GM23248 (cell line): ENCODE results near the gene COPS2. TPM values are rescaled to one million over a fixed set of nuclear protein-coding genes. Genes with fewer than 3 reads are reported as not detected.

Source experiments
- DNase-seq: peaks from one replicate; pipeline ENCODE4 v3.0.0-alpha.2; 2015
- H2AFZ ChIP-seq: fragments of 200-600 bp; sonication (generic); 2 replicates; pipeline ENCODE4 v1.6.1; 2016; ENCODE audit warnings: antibody characterized with exemption
- H3F3A ChIP-seq: fragments of 200-600 bp; sonication (generic); 2 replicates; pipeline ENCODE4 v1.6.1; 2016; ENCODE audit warnings: mild to moderate bottlenecking, antibody characterized with exemption, mixed run types; ENCODE audit not compliant: insufficient read depth
- H3K27ac ChIP-seq: fragments of 200-600 bp; sonication (generic); 2 replicates; pipeline ENCODE4 v1.5.1; 2016; ENCODE audit warnings: mild to moderate bottlenecking
- H3K27me3 ChIP-seq: fragments of 200-600 bp; sonication (generic); replicated peaks from 2 replicates; pipeline ENCODE4 v1.6.1; 2016; ENCODE audit warnings: mild to moderate bottlenecking; ENCODE audit not compliant: insufficient read depth
- H3K36me3 ChIP-seq: fragments of 200-600 bp; sonication (generic); 2 replicates; pipeline ENCODE4 v1.6.1; 2016; ENCODE audit warnings: low read depth, mild to moderate bottlenecking
- H3K4me1 ChIP-seq: fragments of 200-600 bp; sonication (generic); 2 replicates; pipeline ENCODE4 v1.6.1; 2016; ENCODE audit warnings: mild to moderate bottlenecking; ENCODE audit not compliant: insufficient read depth
- H3K4me2 ChIP-seq: fragments of 200-600 bp; sonication (generic); one replicate; pipeline ENCODE4 v1.6.1; 2016; ENCODE audit warnings: mild to moderate bottlenecking; ENCODE audit not compliant: unreplicated experiment
- H3K4me3 ChIP-seq: fragments of 200-600 bp; sonication (generic); 2 replicates; pipeline ENCODE4 v1.5.1; 2016; ENCODE audit warnings: mild to moderate bottlenecking
- H3K79me2 ChIP-seq: fragments of 200-600 bp; sonication (generic); 2 replicates; pipeline ENCODE4 v1.6.1; 2016; ENCODE audit warnings: mild to moderate bottlenecking; ENCODE audit not compliant: insufficient read depth
- H3K9ac ChIP-seq: fragments of 200-600 bp; sonication (generic); 2 replicates; pipeline ENCODE4 v1.6.1; 2016; ENCODE audit warnings: mild to moderate bottlenecking
- H3K9me2 ChIP-seq: fragments of 200-600 bp; sonication (generic); 2 replicates; pipeline ENCODE4 v1.6.1; 2016; ENCODE audit warnings: mixed run types, mild to moderate bottlenecking, moderate library complexity; ENCODE audit not compliant: insufficient read depth
- H3K9me3 ChIP-seq: fragments of 200-600 bp; sonication (generic); one replicate; pipeline ENCODE4 v1.6.1; 2017; ENCODE audit warnings: low read depth
- H4K20me1 ChIP-seq: fragments of 200-600 bp; sonication (generic); 2 replicates; pipeline ENCODE4 v1.6.0; 2016; ENCODE audit not compliant: insufficient read depth
- EZH2 ChIP-seq: fragments of 200-600 bp; sonication (generic); IDR thresholded peaks from 2 replicates; pipeline ENCODE4 v1.6.1; 2018; ENCODE audit warnings: antibody characterized with exemption, mild to moderate bottlenecking; ENCODE audit not compliant: insufficient read depth, poor library complexity, severe bottlenecking
- EZH2phosphoT487 ChIP-seq: fragments of 200-600 bp; sonication (generic); IDR thresholded peaks from 2 replicates; pipeline ENCODE4 v1.6.1; 2018; ENCODE audit warnings: antibody characterized with exemption, moderate library complexity, mild to moderate bottlenecking, low read depth; ENCODE audit not compliant: insufficient read depth
- WGBS, 2 experiments: methylation state at CpG; one replicate each; pipeline ENCODE4 v1.1.6; 2015 to 2017; ENCODE audit warnings: low lambda C conversion rate in 2 of 2, low coverage in 1 of 2; ENCODE audit errors: missing lambda C conversion rate in 2 of 2; 5-methylcytosine and 5-hydroxymethylcytosine counted together
- in situ Hi-C: fragments of 300-500 bp; cut with MboI; formaldehyde crosslinking; loops from 2 replicates; pipeline ENCODE4 v1.15.0; 2020
- polyA plus RNA-seq: library from polyadenylated mRNA; unstranded; fragments of >200 nt; fragmentation: Nextera tagmentation; extraction: Ambion mirVana; gene quantifications from 2 replicates; pipeline ENCODE4 v1.2.1, GENCODE V29; 2016
- total RNA-seq: library from RNA; depleted of rRNA; stranded (reverse); fragments of >200 nt; shearing (Covaris generic); gene quantifications from 2 replicates; pipeline ENCODE4 v1.2.3, GENCODE V29; 2014

Gene COPS2
- total and polyA plus RNA-seq, 2 experiments from 2014 or later, result 58.0 to 60.1 TPM

GRCh38 chr15:49145651-49146609, 9.5 kb downstream of the COPS2 start:
- Histone ChIP-seq H4K20me1 (peaks cover 8% of the 10 kb centered on the region; the same call in 1 of the 2 replicates), H3K27ac (no peak overlapping the region; the same call in 1 of the 2 replicates), H3K27me3 (no peaks in the 10 kb centered on the region), H3K36me3 (peaks cover 23% of the 10 kb centered on the region), H3K4me3 (no peak overlapping the region), H3K9me3 (no peaks in the 10 kb centered on the region), H2AFZ (no peak overlapping the region), H3F3A (peaks cover 18% of the 10 kb centered on the region; the same call in 1 of the 2 replicates), H3K4me2 (peak overlapping the region; percentile 36), H3K79me2 (peaks cover 100% of the 10 kb centered on the region), H3K9ac (peak overlapping the region; percentile 11; the same call in 1 of the 2 replicates), H3K4me1 (peaks cover 37% of the 10 kb centered on the region), H3K9me2 (no peaks in the 10 kb centered on the region)
- DNase-seq, result peak; percentile 75
- 19 to 24% methylated on average over 3 of the region's 3 CpGs for WGBS, 2 experiments
- in situ Hi-C loops, result loop anchor here (10.0 kb wide), 1 partner anchor 281 kb away; no protein-coding TSS in a partner anchor
- no peak for TF ChIP-seq EZH2phosphoT487
- no peak for TF ChIP-seq EZH2

- Histone ChIP-seq H3K4me1 (peaks cover 49% of the 10 kb centered on the region), H3K4me2 (peak overlapping the region; percentile 67), H3F3A (peaks cover 68% of the 10 kb centered on the region), H3K27ac (peak overlapping the region; percentile 87), H3K27me3 (no peaks in the 10 kb centered on the region), H3K9me2 (no peaks in the 10 kb centered on the region), H3K79me2 (peaks cover 73% of the 10 kb centered on the region), H3K4me3 (peak overlapping the region; percentile 8; the same call in 1 of the 2 replicates), H4K20me1 (no peaks in the 10 kb centered on the region), H3K9ac (peak overlapping the region; percentile 19), H2AFZ (no peak overlapping the region), H3K9me3 (no peaks in the 10 kb centered on the region), H3K36me3 (peaks cover 41% of the 10 kb centered on the region)
- TF ChIP-seq EZH2 (no peak), EZH2phosphoT487 (no peak)
- 18 to 24% methylated on average over 2 of the region's 2 CpGs for WGBS, 2 experiments
- in situ Hi-C loops, result no loop called here
- peak; percentile 80 for DNase-seq
Observed at GRCh38 chr15:49137861-49138260, 17.5 kb downstream of the COPS2 start.

GRCh38 chr15:49135911-49136310, 19.5 kb downstream of the COPS2 start:
- Histone ChIP-seq H3F3A (peaks cover 67% of the 10 kb centered on the region), H2AFZ (no peak overlapping the region), H3K27ac (peak overlapping the region; percentile 87), H3K9ac (peak overlapping the region; percentile 61), H3K4me3 (peak overlapping the region; percentile 12; the same call in 1 of the 2 replicates), H3K4me2 (peak overlapping the region; percentile 57), H3K9me3 (no peaks in the 10 kb centered on the region), H3K9me2 (no peaks in the 10 kb centered on the region), H3K79me2 (peaks cover 71% of the 10 kb centered on the region), H3K27me3 (no peaks in the 10 kb centered on the region), H4K20me1 (no peaks in the 10 kb centered on the region), H3K36me3 (peaks cover 42% of the 10 kb centered on the region), H3K4me1 (peaks cover 49% of the 10 kb centered on the region)
- DNase-seq, result peak; percentile 85
- TF ChIP-seq EZH2 (no peak), EZH2phosphoT487 (no peak)
- WGBS, 2 experiments, result 1% methylated on average over 3 of the region's 3 CpGs
- in situ Hi-C loops, result no loop called here

GRCh38 chr15:49135342-49135857, 20.0 kb downstream of the COPS2 start:
- Histone ChIP-seq H3K4me3 (peak overlapping the region; percentile 12), H3K27ac (peak overlapping the region; percentile 87), H2AFZ (no peak overlapping the region), H3K79me2 (peaks cover 66% of the 10 kb centered on the region), H4K20me1 (no peaks in the 10 kb centered on the region), H3K9me2 (no peaks in the 10 kb centered on the region), H3K36me3 (peaks cover 45% of the 10 kb centered on the region), H3K9ac (peak overlapping the region; percentile 11; the same call in 1 of the 2 replicates), H3K27me3 (no peaks in the 10 kb centered on the region), H3F3A (peaks cover 62% of the 10 kb centered on the region), H3K9me3 (no peaks in the 10 kb centered on the region), H3K4me1 (peaks cover 49% of the 10 kb centered on the region), H3K4me2 (peak overlapping the region; percentile 57)
- whole genome bisulfite sequencing, 2 experiments, result 33 to 35% methylated on average over 2 of the region's 2 CpGs
- TF ChIP-seq EZH2 (no peak), EZH2phosphoT487 (no peak)
- in situ Hi-C loops, result no loop called here
- DNase-seq, result peak; percentile 34
